HG02571 (cell line): ENCODE measurements around the gene ZNF2.
"Not testable (repeated sequence)": the region's sequence is repeated elsewhere in the genome, so short reads cannot be mapped to it uniquely, and the experiment has no call there.

Experiments used
- ATAC-seq: cut with Tn5 transposase; IDR thresholded peaks from one replicate; pipeline ENCODE4 v1.9.1; 2021; ENCODE audit warnings: mild to moderate bottlenecking, moderate library complexity; ENCODE audit not compliant: unreplicated experiment

The ZNF2 gene

DNA sequence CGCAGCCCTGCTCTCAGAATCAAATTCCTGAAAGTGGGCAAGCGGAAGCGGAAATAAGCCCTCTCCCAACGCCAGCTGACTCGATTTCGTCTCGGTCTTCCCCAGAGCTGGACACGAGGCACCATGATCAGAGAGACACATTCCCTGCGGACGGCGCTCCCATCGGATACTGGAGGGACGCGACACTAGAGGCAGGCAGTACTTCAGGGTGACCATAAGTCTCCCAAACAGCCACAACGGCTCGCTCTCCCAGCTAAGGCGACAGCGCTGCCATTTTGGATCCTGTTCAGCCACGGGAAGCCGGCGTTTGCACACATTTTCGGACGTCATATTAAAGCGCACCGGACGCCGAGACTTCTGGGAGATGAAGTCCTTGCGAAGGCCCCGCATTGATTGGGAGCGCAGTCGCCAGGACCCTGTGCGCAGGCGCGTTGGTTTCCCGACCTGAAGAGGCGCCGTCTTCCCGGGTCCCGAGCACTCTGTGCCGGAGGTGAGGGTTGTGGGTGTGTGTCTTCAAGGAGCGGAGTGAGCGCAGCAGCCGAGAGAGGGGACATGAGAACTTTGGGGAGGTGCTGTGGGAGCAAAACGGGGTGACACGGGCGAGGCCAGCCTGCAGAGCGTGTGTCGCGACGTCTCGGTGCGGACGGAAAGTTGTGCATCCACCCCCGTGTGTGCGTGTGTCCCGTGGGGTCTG lies at the start of gene ZNF2:
ZNF2 (plus strand) TSS at position 439 of the 694 bp plus-strand sequence. CDS start 10,418 bp downstream, outside the sequence.
- ATAC-seq: peak; percentile 89

DNA sequence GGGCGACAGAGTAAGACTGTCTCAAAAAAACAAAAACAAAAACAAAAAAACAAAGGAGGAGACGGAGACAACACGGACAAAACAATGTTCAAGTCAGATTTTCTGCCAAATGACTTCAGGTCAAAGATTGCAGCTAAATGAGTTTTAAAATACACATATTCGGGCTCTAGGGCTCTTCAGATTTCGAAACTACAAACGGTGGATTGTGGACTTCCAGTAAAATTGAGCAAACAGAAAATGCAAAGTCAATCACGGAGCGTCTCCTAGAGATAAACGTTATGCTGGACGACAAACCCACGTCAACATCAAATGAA lies 44.6 kb upstream of the ZNF2 start:
- ATAC-seq: no peak

DNA sequence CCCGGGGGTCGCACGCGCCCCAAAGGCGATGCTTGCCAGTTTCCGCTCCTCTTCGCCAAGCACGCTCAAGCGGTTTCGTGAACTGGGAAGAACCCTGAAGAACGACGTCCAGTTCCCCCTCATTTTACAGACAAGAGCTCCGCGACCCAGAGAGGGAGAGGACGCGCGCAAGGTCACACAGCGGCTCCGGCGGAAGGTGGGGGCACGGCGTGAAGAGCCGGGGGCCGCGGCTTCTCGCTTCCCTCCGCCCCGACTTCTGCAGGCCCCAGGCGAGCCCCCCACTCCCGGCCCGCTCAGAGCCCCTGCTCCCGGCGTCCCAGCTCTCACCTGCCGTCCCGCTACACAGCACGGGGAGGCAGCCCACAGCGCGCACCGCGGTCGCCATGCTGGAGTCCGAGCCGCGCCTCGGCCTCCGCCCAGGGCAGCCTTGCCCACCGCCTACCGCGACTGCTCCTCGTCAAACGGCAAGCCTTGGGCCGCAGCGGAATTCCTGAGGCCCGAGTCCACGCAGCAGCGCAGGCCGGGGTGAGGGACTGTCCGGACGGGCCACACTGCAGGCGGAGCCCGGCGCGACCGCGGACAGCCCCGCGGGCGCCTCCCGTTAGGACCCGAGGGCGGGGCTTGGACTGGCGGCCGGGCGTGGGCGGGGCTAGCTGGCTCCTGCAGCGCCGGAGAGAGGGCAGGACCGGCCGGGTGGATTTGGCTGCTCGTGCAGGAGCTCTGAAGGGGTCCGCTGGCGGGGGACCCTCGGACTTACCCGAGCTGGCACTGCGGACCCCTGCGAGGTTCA lies 44.0 kb upstream of the ZNF2 start, which contains the start of gene MRPS5:
MRPS5 (minus strand) TSS at position 402 of the 790 bp plus-strand sequence; CDS start at position 385, 17 bp downstream.
- peak; percentile 92 for ATAC-seq

DNA sequence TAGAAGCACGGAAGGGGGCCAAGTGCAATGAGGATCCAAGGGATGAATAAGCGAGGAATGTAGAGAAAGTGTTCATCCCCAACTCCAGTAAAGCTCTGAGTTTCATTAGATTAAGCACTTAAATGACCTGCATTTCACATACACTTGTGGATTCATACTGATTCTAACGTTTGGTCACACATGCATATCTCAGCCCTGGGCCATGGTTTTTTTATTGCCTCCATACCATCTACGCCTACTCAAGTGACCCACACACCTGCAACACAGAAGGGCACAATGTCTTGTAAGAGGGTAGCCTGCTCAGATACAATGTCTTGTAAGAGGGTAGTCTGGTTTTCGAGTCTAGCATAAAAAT lies 43.4 kb upstream of the ZNF2 start:
- ATAC-seq: peak; percentile 12

DNA sequence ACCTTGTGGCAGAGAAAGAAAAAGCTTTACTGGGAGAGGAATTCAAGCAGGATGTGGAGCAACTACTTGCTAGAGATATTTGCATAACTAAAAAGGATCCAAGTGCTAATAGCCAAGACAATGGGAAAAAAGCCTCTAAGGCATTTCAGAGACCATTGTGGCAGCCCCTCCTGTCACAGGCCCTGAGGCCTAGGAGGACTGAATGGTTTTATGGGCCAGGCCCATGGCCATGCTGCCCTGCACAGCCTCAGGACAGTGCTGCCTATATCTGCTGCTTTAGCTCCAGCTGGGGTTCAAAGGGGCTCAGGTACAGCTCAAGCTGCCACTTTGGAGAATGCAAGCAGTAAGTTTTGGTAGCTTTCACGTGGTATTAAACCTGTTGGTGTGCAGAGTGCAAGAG lies 26.9 kb upstream of the ZNF2 start:
- no peak for ATAC-seq

DNA sequence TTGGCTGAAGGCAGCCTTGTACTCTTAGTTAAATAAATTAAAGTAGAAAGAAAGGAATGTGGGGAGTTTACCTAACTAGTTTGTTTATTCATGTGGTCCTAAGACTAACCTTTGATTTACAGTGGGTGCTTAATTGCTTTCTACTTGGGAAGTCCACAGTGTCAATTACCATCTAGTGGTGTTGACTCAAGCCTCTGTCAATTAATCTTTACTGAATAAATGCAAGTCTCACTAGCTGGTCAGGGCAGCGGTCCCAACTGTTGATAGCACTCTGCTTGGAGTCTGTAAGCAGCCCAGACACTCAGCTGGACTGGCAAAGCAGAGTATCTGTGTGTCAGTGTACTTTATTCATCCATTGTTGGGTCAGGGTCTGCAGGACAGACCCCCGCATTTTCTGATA lies 21.8 kb upstream of the ZNF2 start:
- no peak for ATAC-seq

DNA sequence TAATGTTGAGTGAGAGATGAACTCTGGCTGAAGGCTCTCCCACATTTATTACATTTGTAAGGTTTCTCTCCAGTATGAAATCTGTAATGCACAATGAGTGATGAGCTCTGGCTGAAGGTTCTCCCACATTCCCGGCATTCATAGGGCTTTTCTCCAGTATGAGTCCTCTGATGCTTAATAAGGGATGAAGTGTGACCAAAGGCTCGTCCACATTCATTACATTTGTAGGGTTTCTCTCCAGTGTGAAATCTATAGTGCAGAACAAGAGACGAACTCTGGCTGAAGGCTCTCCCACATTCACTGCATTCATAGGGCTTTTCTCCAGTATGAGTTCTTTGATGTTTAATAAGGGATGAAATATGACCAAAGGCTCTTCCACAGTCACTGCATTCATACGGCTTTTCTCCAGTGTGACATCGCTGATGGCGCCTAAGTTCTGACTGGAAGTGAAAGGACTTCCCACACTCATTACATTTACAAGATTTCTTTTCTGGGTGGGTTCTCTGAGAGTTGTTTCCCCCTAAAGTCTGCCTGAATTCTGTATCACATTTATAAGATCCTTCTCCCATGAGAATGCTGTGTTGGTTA lies 16.1 kb upstream of the ZNF2 start:
- no peak for ATAC-seq

DNA sequence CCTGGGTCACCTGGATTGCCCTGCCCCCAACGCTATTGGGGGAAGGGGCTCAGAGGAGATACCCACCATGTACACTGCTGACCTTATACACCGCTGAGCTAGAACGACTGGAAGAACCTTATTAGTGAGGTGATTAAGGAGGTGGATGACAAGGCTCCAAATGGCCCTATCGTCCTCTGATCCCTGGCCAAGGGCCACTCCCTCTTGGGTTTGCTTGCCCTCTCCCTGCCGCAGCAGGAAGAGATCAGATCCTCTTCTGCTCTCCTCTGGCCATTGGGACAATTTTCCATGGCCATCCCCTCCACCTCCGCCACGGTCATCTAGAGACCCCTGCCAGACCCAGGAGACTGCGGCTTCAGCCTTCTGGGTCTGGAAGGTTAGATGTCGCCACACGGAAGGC lies 7.2 kb upstream of the ZNF2 start:
- no peak for ATAC-seq

DNA sequence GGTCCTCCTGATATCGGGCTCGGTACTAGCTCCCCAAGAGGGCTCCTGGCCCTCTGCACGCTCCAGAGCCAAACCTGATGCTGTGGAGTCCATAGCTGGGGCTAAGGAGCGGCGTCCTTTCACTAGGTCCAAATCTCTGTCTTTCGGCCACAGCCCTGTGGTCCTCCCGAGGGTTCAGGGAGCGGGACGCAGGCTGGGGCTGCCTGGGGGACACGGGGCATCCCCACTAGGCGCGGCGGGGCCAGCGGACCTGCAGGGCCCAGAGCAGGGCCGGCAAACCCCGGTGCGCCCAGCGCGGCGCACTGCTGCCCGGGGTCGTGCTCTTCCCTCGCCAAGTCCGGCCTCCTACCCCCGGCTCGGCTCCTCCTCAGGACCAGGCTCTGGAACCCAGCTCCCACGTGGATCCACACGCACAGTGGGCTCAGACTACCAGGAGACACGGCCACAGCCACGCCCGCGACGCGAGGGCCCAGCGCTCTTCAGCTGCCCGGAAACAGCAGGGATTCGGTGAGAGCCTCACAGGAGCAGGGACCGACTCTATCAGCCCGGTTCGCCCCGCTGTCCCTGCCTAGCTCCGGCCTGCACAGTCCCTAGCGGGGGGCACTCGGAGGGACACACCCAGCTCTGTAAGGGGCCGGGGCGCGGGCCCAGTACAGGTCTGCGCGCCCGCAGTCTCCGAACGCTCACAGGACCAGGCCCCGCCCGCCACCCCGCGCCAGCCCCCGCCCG lies 6.6 kb upstream of the ZNF2 start:
- peak; percentile 43 for ATAC-seq

DNA sequence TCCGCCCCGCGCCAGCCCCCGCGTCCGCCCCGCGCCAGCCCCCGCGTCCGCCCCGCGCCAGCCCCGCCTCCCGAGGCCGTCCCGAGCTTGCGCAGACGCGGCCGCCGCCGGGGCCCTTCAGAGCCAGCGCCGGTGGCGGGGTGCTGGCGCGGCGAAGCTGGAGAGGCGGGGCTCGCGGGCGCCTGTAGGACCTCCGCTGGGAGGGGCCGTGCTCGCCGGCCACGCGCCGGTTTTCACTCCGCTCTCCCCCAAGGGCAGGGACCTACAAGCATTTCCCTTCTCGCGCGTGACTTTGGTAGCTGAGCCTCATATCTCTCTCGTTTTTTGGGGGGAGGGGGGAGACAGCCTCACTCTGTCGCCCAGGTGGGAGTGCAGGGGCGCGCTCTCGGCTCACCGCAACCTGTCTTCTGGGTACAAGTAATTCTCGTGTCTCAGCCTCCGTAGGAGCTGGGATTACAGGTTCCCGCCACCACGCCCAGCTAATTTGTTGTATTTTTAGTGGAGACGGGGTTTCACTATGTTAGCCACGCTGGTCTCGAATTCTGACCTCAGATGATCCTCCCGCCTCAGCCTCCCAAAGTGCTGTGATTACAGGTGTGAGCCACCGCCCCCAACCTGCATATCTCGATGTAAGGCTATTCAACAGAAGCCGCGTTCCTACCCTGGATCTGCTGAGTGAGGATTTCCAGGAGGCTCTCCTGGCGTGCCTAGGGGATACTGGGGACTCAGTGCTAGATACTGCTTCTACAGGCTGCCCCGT lies 5.7 kb upstream of the ZNF2 start, which contains the start of gene ZNF514:
ZNF514 (minus strand) TSS at position 159 of the 760 bp plus-strand sequence. CDS start 6,595 bp downstream, outside the sequence.
- peak; percentile 94 for ATAC-seq

DNA sequence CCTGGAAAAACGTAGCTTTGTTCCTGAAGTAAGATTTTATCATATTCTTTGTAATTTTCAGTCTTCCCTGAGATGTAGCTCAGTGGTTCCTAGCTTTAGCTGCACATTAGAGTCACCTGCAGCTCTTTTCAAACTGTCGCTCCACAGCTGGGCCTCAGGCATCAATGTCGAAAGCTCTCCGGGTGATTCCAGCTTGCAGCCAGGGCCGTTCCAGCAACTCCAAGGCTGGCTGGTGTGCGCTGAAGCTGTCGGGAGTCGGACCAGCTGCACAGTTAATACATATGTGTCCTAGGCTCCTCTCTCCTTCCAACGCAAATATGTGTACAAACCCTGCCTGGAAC lies 609 bp upstream of the ZNF2 start:
- peak; percentile 11 for ATAC-seq

DNA sequence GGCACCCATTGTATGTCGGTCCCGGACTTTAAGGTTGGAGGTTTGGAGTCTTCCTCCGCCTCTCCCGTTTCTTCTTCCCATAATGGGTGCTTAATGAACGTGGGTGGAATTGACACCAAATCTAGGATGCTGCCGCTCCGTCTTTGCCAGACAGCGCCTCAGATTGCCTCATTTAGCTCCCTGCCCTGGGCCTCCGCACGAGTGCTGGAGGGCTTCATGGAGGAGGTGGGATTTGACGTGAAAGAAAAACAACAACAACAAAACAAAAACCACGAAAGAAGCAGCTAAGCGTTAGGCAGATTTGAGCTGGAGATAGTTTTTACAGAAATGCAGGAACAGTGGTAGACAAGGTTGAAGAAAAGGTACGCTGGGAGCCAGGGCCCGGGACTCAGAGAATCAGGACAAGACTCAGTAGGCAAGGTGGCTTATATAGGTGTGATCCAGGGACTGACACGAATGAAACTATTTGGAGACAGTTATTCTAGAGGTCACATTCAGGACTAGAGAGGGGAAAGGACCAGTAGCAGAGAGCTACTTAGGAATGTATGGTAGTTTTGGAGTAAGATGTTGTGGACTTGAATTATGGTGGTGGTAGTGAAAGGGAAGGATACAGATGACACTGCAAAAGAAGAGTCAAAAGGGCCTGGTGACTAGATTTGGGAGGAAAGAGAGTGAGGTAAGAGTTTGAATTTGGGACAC lies 605 bp downstream of the ZNF2 start:
- ATAC-seq: peak; percentile 6

DNA sequence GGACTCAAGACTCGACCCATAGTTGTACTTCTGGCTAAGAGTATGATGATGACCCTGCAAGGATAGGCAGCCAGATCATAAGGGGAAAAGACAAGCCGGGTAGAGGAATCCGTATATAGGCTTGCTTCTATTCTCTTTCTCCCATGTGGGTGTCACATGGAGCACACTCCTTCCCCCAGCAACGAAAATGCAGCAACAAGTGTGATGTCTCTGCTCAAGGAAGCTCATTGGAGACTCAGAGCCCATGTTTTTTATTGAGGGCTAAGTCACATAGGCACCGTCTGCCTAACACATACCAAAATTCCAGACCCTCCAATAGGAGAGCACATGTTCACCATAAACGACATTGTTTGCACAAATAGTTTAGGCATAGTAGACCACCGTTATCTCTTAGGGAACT lies 6.3 kb downstream of the ZNF2 start:
- no peak for ATAC-seq

DNA sequence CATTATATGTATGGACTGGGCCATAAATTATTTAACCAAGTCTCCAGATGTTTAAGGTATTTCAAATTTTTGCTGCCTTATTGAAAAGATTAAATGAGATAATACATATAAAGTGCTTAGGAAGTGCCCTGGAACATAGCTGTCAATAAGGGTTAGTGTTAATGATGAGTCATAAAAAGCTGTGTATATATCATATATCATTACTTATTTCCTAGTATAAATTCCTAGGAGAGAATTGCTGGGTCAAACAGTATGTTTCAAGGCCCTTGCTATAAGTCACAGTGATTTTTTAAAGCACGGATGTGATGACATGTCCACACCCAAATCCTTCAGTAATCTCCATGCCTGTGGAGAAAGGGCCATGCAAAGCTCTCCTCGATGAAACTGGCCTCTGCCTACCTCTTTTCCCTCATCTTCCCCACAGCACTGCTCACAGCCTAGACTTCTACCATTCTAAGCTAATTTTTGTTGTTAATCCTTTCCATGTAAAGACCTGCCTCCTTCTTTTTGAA lies 8.5 kb downstream of the ZNF2 start:
- ATAC-seq: no peak

DNA sequence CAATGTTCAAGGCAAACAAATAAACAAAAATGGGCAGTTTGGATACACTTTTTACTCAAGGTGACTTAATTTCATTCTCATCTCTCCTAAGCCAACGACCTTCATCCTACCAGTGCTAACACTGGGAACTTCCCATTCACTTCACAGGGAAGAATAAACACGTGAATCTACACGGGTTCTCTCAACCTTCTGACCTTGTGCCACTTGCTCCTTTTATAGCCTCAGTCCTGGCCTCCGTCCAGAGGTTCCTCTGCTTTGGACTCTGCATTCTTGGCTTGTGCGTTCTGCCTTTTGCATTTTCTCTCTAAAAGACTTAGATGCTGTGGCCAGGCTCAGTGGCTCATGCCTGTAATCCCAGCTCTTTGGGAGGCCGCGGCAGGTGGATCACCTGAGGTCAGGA lies 13.8 kb downstream of the ZNF2 start:
- no peak for ATAC-seq

DNA sequence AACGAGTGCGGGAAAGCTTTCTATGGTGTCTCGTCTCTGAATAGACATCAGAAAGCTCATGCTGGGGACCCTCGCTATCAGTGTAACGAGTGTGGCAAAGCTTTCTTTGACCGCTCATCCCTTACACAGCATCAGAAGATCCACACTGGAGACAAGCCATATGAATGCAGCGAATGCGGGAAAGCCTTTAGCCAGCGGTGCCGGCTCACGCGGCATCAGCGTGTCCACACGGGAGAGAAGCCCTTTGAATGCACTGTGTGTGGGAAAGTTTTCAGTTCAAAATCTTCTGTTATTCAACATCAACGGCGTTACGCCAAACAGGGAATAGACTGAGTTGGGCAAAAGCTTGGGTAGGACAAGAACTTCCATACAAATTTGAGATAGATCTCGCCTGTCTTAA lies 16.2 kb downstream of the ZNF2 start:
- ATAC-seq: no peak

DNA sequence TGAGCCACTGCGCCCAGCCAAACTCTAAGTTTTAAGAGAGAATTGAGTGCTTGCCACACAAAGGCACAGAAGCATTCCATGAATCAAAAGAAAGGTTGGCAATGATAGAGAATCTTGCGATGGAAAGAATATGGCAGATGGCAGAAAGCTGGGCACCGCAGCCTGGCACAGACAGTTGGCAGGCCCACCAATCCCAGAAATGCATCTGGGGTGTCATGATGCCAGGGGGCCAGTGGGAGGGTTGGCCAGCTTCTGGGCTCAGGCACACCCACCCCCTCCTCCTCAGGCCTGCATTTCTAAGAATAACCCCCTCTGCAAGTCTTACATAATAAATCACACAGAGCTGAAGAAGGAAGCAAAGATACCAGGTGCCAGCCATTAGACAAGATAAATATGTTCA lies 19.6 kb downstream of the ZNF2 start:
- no peak for ATAC-seq

DNA sequence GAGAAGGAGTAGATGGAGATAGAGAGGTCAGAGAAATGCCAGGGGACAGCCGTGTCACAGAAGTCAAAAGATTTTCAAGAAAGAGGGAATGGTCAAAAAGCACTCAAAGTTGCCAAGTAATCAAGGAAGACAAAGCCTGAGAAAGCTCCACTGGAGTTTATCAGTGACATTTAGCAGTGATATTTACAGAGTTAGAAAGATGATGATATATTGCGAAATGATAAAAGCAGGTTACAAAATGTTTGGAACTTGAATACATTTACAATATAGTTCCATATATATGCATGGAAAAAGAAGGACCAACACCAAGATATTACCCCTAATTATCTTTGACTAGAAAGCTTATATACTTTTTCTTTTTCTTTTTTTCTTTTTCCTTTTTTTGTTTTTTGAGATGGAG lies 20.4 kb downstream of the ZNF2 start:
- no peak for ATAC-seq

DNA sequence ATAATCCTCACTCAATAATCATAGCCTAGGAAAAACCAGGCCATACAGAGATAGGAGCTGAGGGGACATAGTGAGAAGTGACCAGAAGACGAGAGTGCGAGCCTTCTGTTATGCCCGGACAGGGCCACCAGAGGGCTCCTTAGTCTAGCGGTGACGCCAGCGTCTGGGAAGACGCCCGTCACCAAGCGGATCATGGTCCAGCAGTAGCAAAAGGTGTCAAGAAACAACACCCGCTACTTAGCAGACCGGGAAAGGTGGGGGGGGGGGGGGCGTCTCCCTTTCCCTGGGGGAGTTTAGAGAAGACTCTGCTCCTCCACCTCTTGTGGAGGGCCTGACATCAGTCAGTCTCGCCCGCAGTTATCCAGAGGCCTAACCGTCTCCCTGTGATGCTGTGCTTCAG lies 27.3 kb downstream of the ZNF2 start:
- ATAC-seq: not testable (repeated sequence)

DNA sequence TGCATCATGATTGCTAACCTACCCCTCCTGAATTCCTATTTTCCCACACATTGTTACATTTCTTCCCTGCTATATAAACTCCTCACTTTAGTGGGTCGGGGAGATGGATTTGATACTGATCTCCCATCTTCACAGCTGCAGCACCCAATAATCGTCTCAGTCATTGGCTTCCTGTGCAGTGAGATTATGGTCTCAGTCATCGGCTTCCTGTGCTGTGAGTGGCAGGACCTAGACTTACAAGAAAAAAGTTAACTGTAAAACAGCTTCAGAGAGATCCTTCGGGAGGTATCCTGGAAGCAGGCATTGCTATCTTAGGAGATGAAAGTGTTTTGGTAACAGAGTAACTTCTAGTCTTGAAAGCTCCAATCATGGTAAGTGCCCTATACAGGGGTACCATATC lies 38.3 kb downstream of the ZNF2 start:
- ATAC-seq: no peak
